Measurements from ENCODE around the gene PRDX1.
A peak's percentile ranks its signal among the peaks of the same experiment; 100 is the strongest.

PRDX1 gene

DNA sequence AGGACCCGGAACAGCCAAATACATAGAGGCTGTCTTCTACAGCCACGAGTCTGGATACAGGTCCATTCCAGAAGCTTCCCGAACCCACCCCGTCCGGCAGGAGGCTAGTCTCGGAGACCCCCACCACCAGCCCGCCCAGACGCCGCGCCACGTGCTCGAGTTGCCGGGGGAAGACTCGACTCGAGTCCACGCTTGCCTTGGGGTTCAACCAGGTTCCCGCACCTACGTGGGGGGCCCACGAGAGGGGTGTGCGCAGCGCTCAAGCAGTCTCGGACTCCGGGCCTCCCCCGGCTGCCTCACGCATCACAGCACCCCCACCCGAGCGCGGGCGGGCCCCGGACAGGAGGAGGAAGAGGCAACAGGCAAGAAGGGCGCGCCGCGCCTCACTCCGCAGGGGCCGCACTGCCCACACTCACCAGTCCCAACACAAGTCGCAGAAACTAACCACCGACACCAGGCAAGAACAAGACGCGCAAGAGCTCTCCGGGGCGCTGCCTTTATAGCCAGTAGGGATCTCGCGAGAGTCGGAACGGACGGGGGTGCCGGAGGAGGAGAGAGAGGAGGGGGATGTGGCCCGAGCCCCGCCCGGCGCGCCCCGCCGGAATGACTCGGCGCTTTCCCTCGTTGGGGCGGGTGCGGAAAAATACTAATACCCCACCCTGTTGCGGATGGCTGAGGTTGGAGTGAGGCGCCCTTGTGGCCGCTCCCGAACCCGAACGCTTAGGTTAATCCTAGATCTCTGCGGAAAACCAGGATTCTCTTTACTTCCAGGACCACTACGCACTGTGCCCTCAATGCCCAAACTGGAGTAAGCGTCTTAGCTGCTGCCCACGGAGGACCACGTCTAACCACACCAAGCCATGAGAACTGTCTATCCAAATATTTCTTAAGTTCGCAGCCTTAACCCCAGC, at the start of gene PRDX1:
Gene PRDX1, minus strand, starts transcription at position 472 of the 911 bp plus-strand sequence. CDS start 2,841 bp downstream, outside the sequence.
- Histone ChIP-seq H3K9ac (ENCODE audit: low read depth, low read length) (peak within 1 kb of the TSS; percentile 96), H3K9me3 (ENCODE audit: control insufficient read depth, insufficient read depth, low read length) (no peaks in the 10 kb centered on the region), H3K4me1 (ENCODE audit: insufficient read depth, low read length) (peaks cover 9% of the 10 kb centered on the region), H3K36me3 (ENCODE audit: insufficient read depth, low read length) (peaks cover 16% of the 10 kb centered on the region)

DNA sequence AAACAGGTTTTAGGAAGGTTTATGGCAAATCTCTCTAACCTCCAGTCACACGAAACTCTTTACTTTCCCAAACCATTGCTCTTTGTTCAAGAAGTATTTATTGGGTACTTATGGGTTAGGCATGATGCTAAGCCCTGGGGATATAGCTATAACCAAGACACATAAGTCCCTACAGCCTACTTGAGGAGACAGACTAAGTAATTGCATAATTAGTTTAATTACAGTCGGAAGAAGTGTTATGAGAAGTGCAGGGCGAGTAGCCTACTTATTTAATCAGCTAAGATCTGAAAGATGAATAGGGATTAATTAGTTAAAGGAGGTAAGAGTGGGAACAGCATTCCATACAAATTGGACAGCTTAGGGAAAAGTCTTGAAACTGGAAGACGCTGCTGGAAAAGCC, 48.9 kb upstream of the PRDX1 start:
- H3K36me3 ChIP-seq (ENCODE audit: insufficient read depth, low read length) = peaks cover 11% of the 10 kb centered on the region; the same call in 1 of the 2 replicates
- H3K9me3 ChIP-seq (ENCODE audit: control insufficient read depth, insufficient read depth, low read length) = no peaks in the 10 kb centered on the region
- no peak overlapping the region for H3K9ac ChIP-seq (ENCODE audit: low read depth, low read length)
- H3K4me1 ChIP-seq (ENCODE audit: insufficient read depth, low read length) = peaks cover 13% of the 10 kb centered on the region; the same call in 1 of the 2 replicates

DNA sequence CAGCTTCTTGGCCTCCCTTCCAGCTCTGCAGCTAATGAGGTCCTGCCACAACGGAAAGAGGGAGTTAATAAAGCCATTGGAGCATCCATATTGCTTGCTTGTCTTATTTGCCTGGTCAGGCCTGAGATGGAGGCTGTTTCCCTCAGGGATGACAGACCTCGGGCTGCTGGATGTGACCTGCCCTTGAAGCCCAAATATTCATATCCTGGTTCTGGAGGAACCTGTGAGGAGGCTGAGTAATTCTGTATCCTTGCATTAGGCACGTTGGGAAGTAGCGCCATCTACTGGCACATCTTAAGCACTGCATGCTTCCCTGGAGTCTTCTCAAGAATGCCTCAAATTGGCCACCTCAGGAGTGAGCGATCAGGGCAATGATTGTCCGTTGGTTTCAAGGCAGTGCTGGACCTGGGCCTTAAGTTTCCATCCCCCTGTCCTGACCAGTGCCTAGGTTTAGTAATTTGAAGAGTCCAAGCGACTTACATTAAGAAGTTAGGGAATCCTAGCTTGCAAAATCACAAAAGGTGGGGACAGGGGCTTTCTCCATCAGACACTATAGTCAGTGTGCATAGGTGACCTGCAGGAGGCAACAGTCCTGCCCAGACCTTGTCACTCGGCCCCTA, 48.4 kb upstream of the PRDX1 start:
- peaks cover 13% of the 10 kb centered on the region; the same call in 1 of the 2 replicates for H3K4me1 ChIP-seq (ENCODE audit: insufficient read depth, low read length)
- H3K9me3 ChIP-seq (ENCODE audit: control insufficient read depth, insufficient read depth, low read length) = no peaks in the 10 kb centered on the region
- H3K9ac ChIP-seq (ENCODE audit: low read depth, low read length) = no peak overlapping the region
- H3K36me3 ChIP-seq (ENCODE audit: insufficient read depth, low read length) = peaks cover 11% of the 10 kb centered on the region; the same call in 1 of the 2 replicates

DNA sequence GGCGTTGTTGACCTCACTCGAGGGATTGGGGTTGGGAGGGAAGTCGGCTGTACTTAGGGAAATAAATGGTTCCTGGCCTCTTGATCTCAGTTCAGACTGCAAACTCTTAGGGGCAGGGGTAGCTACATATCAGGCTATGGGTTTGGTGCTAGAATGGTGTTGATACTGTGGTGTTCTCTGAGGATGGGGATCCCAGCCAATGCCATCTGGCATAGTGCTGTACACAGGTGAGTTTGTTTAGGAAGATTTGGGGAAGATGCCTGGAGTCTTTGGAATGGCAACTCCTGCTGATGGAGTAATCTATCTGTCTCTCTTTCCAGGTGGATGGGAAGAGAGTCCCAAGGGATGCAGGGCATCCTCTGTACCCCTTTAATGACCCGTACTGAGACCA, 47.9 kb upstream of the PRDX1 start:
- peaks cover 13% of the 10 kb centered on the region; the same call in 1 of the 2 replicates for H3K4me1 ChIP-seq (ENCODE audit: insufficient read depth, low read length)
- H3K9me3 ChIP-seq (ENCODE audit: control insufficient read depth, insufficient read depth, low read length) = no peaks in the 10 kb centered on the region
- peaks cover 11% of the 10 kb centered on the region; the same call in 1 of the 2 replicates for H3K36me3 ChIP-seq (ENCODE audit: insufficient read depth, low read length)
- H3K9ac ChIP-seq (ENCODE audit: low read depth, low read length) = no peak overlapping the region

DNA sequence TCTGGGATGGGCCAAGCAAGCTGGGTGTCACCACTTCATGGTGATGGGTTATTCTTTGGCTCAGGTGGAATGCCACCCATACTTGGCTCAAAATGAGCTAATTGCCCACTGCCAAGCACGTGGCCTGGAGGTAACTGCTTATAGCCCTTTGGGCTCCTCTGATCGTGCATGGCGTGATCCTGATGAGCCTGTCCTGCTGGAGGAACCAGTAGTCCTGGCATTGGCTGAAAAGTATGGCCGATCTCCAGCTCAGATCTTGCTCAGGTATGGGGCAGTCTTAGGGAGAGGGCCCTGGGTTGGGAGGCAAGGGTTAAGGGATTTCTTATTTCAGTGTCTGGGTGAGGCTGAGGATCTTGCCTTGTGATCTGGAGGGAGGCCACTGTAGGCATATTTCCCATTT, 46.7 kb upstream of the PRDX1 start:
- H3K9me3 ChIP-seq (ENCODE audit: control insufficient read depth, insufficient read depth, low read length) = no peaks in the 10 kb centered on the region
- H3K9ac ChIP-seq (ENCODE audit: low read depth, low read length) = no peak overlapping the region
- H3K36me3 ChIP-seq (ENCODE audit: insufficient read depth, low read length) = peaks cover 11% of the 10 kb centered on the region
- peaks cover 5% of the 10 kb centered on the region; the same call in 1 of the 2 replicates for H3K4me1 ChIP-seq (ENCODE audit: insufficient read depth, low read length)

DNA sequence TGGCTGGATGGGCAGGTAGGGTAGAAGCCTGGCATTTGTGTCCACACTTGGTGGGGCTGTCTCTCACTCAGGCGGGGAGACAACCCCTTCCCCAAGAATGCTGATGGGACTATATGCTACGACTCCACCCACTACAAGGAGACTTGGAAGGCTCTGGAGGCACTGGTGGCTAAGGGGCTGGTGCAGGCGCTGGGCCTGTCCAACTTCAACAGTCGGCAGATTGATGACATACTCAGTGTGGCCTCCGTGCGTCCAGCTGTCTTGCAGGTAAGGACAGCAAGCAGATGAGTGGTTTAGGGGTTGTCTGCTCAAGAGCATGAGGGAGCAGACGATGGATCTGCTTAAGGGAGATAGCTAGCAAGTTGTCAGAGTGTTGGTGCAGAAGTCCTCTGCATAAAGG, 46.2 kb upstream of the PRDX1 start:
- Histone ChIP-seq H3K9ac (ENCODE audit: low read depth, low read length) (no peak overlapping the region), H3K9me3 (ENCODE audit: control insufficient read depth, insufficient read depth, low read length) (no peaks in the 10 kb centered on the region), H3K36me3 (ENCODE audit: insufficient read depth, low read length) (peaks cover 11% of the 10 kb centered on the region), H3K4me1 (ENCODE audit: insufficient read depth, low read length) (peaks cover 1% of the 10 kb centered on the region; the same call in 1 of the 2 replicates)

DNA sequence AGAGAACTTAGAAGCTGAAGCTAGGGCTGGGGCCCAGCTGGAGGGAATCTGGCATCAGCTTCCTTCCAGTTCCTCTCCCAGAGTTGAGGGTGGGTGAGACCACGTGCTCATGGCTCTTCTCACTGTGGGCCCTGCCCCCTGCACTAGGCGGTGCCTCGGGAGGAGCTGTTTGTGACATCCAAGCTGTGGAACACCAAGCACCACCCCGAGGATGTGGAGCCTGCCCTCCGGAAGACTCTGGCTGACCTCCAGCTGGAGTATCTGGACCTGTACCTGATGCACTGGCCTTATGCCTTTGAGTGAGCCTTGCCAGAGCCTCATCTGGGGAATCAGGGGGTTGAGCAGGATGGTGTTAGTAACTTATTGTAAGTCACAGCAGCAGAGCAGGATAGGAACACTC, 45.0 kb upstream of the PRDX1 start:
- Histone ChIP-seq H3K4me1 (ENCODE audit: insufficient read depth, low read length) (no peaks in the 10 kb centered on the region), H3K9me3 (ENCODE audit: control insufficient read depth, insufficient read depth, low read length) (no peaks in the 10 kb centered on the region), H3K36me3 (ENCODE audit: insufficient read depth, low read length) (peaks cover 16% of the 10 kb centered on the region), H3K9ac (ENCODE audit: low read depth, low read length) (no peak overlapping the region)

DNA sequence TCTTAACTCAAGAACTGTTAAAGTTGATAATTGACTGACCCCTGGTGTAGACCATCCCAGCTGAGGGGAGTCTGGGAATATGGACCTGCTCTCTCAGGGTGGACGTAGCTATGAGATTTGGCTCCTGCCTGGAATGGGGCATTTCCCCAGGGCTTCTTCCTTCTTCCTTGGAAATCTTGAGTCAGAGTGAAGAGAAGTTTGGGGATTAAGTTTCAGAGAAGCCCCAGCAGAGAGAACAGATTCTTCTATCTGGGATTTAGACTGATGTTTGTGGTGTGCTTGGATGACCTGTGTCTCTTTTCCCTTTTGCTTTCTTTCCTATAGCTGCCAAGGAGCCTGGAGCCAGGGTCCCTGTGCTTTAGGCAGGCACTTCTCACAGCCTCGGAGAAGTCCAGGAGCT, 42.2 kb upstream of the PRDX1 start:
- Histone ChIP-seq H3K36me3 (ENCODE audit: insufficient read depth, low read length) (peaks cover 13% of the 10 kb centered on the region), H3K9me3 (ENCODE audit: control insufficient read depth, insufficient read depth, low read length) (no peaks in the 10 kb centered on the region), H3K9ac (ENCODE audit: low read depth, low read length) (no peak overlapping the region), H3K4me1 (ENCODE audit: insufficient read depth, low read length) (no peaks in the 10 kb centered on the region)

DNA sequence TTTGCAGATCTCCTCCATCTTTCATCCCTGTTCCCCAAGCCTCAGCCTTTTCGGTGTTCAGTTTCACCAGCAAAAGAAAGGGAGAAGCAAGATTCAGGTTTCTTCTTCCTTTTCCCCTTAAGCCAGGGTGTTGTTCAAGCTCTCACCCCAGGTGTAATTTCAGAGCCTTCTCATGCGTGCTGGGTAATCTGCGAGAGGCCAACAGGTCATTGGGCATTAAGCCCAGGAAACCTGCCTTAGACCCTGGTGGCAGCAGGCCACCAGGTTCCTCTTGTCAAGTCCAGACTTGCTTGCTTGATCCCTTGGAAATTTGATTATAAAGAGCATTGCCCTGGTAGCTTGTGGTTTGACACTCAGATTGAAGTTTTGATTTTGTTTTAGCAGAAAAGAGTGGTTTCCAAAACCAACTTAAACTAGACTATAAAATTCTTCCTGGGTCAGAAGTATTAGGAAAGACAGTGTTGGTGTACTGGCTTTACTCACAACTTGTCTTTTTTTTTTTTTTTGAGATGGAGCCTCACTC, 35.8 kb upstream of the PRDX1 start:
- no peaks in the 10 kb centered on the region for H3K9me3 ChIP-seq (ENCODE audit: control insufficient read depth, insufficient read depth, low read length)
- H3K36me3 ChIP-seq (ENCODE audit: insufficient read depth, low read length) = peaks cover 18% of the 10 kb centered on the region
- H3K9ac ChIP-seq (ENCODE audit: low read depth, low read length) = no peak overlapping the region
- H3K4me1 ChIP-seq (ENCODE audit: insufficient read depth, low read length) = no peaks in the 10 kb centered on the region

DNA sequence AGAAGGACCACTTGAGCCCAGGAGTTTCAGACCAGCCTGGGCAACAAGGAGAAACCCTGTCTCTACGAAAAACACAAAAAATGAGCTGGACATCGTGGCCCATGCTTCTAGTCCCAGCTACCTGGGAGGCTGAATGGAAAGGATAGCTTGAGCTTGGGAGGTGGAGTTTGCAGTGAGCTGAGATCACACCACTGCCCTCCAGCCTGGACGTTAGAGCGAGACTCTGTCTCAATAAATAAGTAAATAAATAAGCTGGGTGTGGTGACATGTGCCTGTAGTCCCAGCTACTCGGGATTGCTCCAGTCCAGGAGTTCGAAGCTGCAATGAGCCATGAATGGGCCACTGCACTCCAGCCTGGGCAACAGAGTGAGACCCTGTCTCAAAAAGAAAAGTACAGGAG, 32.5 kb upstream of the PRDX1 start:
- no peaks in the 10 kb centered on the region for H3K9me3 ChIP-seq (ENCODE audit: control insufficient read depth, insufficient read depth, low read length)
- H3K4me1 ChIP-seq (ENCODE audit: insufficient read depth, low read length) = no peaks in the 10 kb centered on the region
- H3K36me3 ChIP-seq (ENCODE audit: insufficient read depth, low read length) = peaks cover 14% of the 10 kb centered on the region
- H3K9ac ChIP-seq (ENCODE audit: low read depth, low read length) = no peak overlapping the region

DNA sequence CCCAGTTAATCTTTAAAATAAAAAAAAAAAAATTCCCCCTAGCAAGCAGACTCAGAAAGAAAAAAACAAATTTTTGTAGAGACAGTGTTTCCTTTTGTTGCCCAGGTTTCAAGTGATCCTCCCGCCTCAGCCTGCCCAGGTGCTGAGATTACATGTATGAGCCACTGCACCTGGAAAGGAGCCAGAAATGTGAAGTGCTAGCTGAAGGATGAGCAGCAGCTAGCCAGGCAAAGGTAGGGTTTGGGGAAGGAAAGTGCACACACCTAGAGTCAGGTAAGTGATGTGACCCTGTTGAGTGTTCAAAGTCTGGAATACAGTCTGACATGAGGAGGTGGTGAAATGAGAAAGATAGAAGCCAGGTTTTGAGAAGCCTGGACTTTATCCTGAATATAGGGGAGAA, 30.6 kb upstream of the PRDX1 start:
- H3K36me3 ChIP-seq (ENCODE audit: insufficient read depth, low read length) = peaks cover 10% of the 10 kb centered on the region
- no peaks in the 10 kb centered on the region for H3K9me3 ChIP-seq (ENCODE audit: control insufficient read depth, insufficient read depth, low read length)
- H3K9ac ChIP-seq (ENCODE audit: low read depth, low read length) = no peak overlapping the region
- H3K4me1 ChIP-seq (ENCODE audit: insufficient read depth, low read length) = no peaks in the 10 kb centered on the region

DNA sequence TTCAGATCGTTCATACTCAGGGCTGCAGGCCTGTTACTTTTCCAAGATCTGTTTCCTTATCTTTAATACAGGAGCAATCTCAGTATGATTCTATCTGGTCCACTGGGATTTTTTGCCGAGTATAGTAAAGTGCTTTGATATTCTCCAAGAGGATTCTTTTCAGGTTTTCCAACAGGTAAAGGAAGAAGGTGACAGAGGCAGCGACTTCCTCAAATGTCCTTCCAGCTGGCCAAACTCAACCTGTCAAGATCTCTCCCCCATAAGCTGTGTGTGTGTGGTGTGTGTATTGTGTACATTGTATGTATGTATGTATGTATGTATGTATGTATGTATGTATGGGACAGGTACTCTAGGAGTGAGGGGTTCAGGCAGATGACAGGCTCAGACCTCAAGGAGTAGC, 30.0 kb upstream of the PRDX1 start:
- H3K36me3 ChIP-seq (ENCODE audit: insufficient read depth, low read length) = peaks cover 10% of the 10 kb centered on the region
- H3K9me3 ChIP-seq (ENCODE audit: control insufficient read depth, insufficient read depth, low read length) = no peaks in the 10 kb centered on the region
- peak overlapping the region; percentile 83 for H3K9ac ChIP-seq (ENCODE audit: low read depth, low read length)
- no peaks in the 10 kb centered on the region for H3K4me1 ChIP-seq (ENCODE audit: insufficient read depth, low read length)

DNA sequence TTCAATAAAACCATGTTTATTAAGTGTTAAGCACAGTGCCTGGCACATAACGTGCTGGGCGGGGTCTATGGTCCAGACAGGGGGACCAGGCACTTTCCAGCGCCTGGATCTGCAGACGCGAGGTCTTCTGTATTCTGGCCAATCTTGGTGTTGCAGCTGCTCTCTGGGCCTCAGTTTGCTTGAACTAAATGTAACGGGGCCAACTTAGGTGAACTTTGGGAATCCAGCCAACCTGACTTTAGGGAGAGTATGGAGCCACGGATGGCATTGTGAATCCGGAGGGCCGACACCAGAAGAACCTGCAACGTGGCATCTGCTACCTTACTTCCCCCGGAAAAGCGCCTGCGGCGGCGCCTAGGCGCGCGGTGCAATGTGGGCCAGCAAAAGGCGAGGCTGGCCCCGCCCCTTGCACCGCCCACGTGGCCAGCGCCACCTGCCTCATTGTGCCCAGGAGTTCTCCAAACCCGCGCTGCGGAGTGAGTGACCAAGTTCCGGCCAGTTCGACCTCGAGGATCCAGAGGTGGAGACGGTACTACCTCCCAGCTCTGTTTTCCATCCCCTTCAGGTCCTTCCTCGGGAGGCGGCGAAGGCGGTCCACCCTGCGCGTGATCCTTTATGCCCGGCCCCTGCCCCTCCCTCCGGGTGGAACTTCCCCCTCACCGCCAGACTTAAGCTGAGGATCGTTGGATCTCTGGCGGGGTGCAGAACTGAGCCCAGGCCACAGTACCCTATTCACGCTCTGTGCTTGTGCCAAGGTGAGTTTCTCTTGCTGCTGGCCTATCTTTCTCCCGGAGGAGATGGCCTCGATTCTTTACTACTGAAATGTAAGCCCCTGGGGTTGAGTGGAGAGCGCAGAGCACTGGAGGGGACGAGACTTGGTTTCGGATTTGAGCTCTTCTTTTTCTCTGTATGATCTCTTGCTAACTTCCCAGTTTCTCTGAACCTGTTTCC, 29.0 kb upstream of the PRDX1 start, which contains the start of gene AKR1A1:
Gene AKR1A1, plus strand, starts transcription at position 426 of the 951 bp plus-strand sequence. CDS start 10,969 bp downstream, outside the sequence.
- Histone ChIP-seq H3K9me3 (ENCODE audit: control insufficient read depth, insufficient read depth, low read length) (no peaks in the 10 kb centered on the region), H3K36me3 (ENCODE audit: insufficient read depth, low read length) (peaks cover 10% of the 10 kb centered on the region; the same call in 1 of the 2 replicates), H3K9ac (ENCODE audit: low read depth, low read length) (peak within 1 kb of the TSS; percentile 83), H3K4me1 (ENCODE audit: insufficient read depth, low read length) (no peaks in the 10 kb centered on the region)

Data from ES-I3 (cell line).